Measurements from ENCODE around the gene PSMC3.

The PSMC3 gene

GRCh38 chr11:47440054-47440476, 13.8 kb upstream of the PSMC3 start:
- CTCF ChIA-PET = no interaction called here
- DNase-seq (ENCODE audit: extremely low spot score) = no peak
- POLR2A ChIA-PET = no interaction called here
- TF ChIP-seq FOXK2 (IDR thresholded peaks at IDR 0.05) = no peak
- no peak for TF ChIP-seq CTBP1 (IDR thresholded peaks at IDR 0.05; ENCODE audit: borderline replicate concordance)
- no peak for TF ChIP-seq FOXA1 (IDR thresholded peaks at IDR 0.05)
- TF ChIP-seq ZNF384 (IDR thresholded peaks at IDR 0.05) = no peak

- POLR2A ChIA-PET = interaction anchor here (0.6 kb wide), 1 partner anchor 611 kb away, joined by 3 read pairs; no protein-coding TSS in a partner anchor
- DNase-seq (ENCODE audit: extremely low spot score) = no peak
- CTCF ChIA-PET = interaction anchor here (0.7 kb wide), 1 partner anchor 64 kb away, joined by 3 read pairs; no protein-coding TSS in a partner anchor
- no peak for TF ChIP-seq SUZ12 (IDR thresholded peaks at IDR 0.05)
- TF ChIP-seq NFRKB (IDR thresholded peaks at IDR 0.05) = no peak
- no peak for TF ChIP-seq ARNT (IDR thresholded peaks at IDR 0.05)
- no peak for TF ChIP-seq FOXK2 (IDR thresholded peaks at IDR 0.05)
- no peak for TF ChIP-seq FOXA1 (IDR thresholded peaks at IDR 0.05)
- no peak for TF ChIP-seq TARDBP (IDR thresholded peaks at IDR 0.05)
- TF ChIP-seq HDGF (IDR thresholded peaks at IDR 0.05; ENCODE audit: borderline replicate concordance) = no peak
- no peak for TF ChIP-seq FOXM1 (IDR thresholded peaks at IDR 0.05; ENCODE audit: borderline replicate concordance)
- TF ChIP-seq ELF4 (IDR thresholded peaks at IDR 0.05) = no peak
- no peak for TF ChIP-seq CTBP1 (IDR thresholded peaks at IDR 0.05; ENCODE audit: borderline replicate concordance)
Observed at GRCh38 chr11:47438721-47439120, 12.5 kb upstream of the PSMC3 start.

GRCh38 chr11:47437746-47438418, 11.6 kb upstream of the PSMC3 start:
- no peak for DNase-seq (ENCODE audit: extremely low spot score)
- ChIA-PET POLR2A (no interaction called here), CTCF (interaction anchor here (0.7 kb wide), 1 partner anchor 64 kb away, joined by 3 read pairs; no protein-coding TSS in a partner anchor)
- TF ChIP-seq FOXK2 (IDR thresholded peaks at IDR 0.05) = no peak
- no peak for TF ChIP-seq BHLHE40 (IDR thresholded peaks at IDR 0.05; ENCODE audit: borderline replicate concordance)
- no peak for TF ChIP-seq SP1 (IDR thresholded peaks at IDR 0.05)
- no peak for TF ChIP-seq ARNT (IDR thresholded peaks at IDR 0.05)
- TF ChIP-seq PKNOX1 (IDR thresholded peaks at IDR 0.05) = no peak
- TF ChIP-seq TARDBP (IDR thresholded peaks at IDR 0.05) = no peak
- TF ChIP-seq ELF4 (IDR thresholded peaks at IDR 0.05) = no peak
- TF ChIP-seq CTBP1 (IDR thresholded peaks at IDR 0.05; ENCODE audit: borderline replicate concordance) = no peak
- TF ChIP-seq FOXM1 (IDR thresholded peaks at IDR 0.05; ENCODE audit: borderline replicate concordance) = no peak
- TF ChIP-seq ZNF384 (IDR thresholded peaks at IDR 0.05) = no peak

- ChIA-PET POLR2A (no interaction called here), CTCF (no interaction called here)
- no peak for DNase-seq (ENCODE audit: extremely low spot score)
- TF ChIP-seq NFRKB (IDR thresholded peaks at IDR 0.05) (no peak), ARNT (IDR thresholded peaks at IDR 0.05) (no peak), FOXK2 (IDR thresholded peaks at IDR 0.05) (no peak), LEF1 (IDR thresholded peaks at IDR 0.05; ENCODE audit: borderline replicate concordance) (no peak), SP1 (IDR thresholded peaks at IDR 0.05) (no peak), FOXA1 (IDR thresholded peaks at IDR 0.05) (no peak)
Observed at GRCh38 chr11:47437218-47437745, 11.0 kb upstream of the PSMC3 start.

- TF ChIP-seq FOXM1 (IDR thresholded peaks at IDR 0.05; ENCODE audit: borderline replicate concordance) (no peak), FOXA1 (IDR thresholded peaks at IDR 0.05) (no peak), FOXK2 (IDR thresholded peaks at IDR 0.05) (no peak), TARDBP (IDR thresholded peaks at IDR 0.05) (no peak), HDGF (IDR thresholded peaks at IDR 0.05; ENCODE audit: borderline replicate concordance) (no peak), SP1 (IDR thresholded peaks at IDR 0.05) (no peak), CTBP1 (IDR thresholded peaks at IDR 0.05; ENCODE audit: borderline replicate concordance) (no peak), NFRKB (IDR thresholded peaks at IDR 0.05) (no peak), LEF1 (IDR thresholded peaks at IDR 0.05; ENCODE audit: borderline replicate concordance) (no peak), SUZ12 (IDR thresholded peaks at IDR 0.05) (no peak), L3MBTL2 (conservative IDR thresholded peaks at IDR 0.05) (no peak), ZNF384 (IDR thresholded peaks at IDR 0.05) (no peak)
- ChIA-PET CTCF (no interaction called here), POLR2A (no interaction called here)
- DNase-seq (ENCODE audit: extremely low spot score) = no peak
Observed at GRCh38 chr11:47436726-47437125, 10.5 kb upstream of the PSMC3 start.

GRCh38 chr11:47435687-47436086, 9.4 kb upstream of the PSMC3 start:
- TF ChIP-seq FOXA1 (IDR thresholded peaks at IDR 0.05) (no peak), ELF4 (IDR thresholded peaks at IDR 0.05) (no peak), NFRKB (IDR thresholded peaks at IDR 0.05) (no peak), FOXM1 (IDR thresholded peaks at IDR 0.05; ENCODE audit: borderline replicate concordance) (no peak), SUZ12 (IDR thresholded peaks at IDR 0.05) (no peak), SP1 (IDR thresholded peaks at IDR 0.05) (no peak)
- ChIA-PET POLR2A (no interaction called here), CTCF (no interaction called here)
- no peak for DNase-seq (ENCODE audit: extremely low spot score)

GRCh38 chr11:47434011-47434786, 8.0 kb upstream of the PSMC3 start:
- no peak for DNase-seq (ENCODE audit: extremely low spot score)
- ChIA-PET POLR2A (no interaction called here), CTCF (interaction anchor here (1.0 kb wide), 1 partner anchor 22 kb away, joined by 5 read pairs; no protein-coding TSS in a partner anchor)
- TF ChIP-seq ARNT (IDR thresholded peaks at IDR 0.05) (no peak), FOXK2 (IDR thresholded peaks at IDR 0.05) (no peak), ELF4 (IDR thresholded peaks at IDR 0.05) (no peak), FOXA1 (IDR thresholded peaks at IDR 0.05) (no peak), PKNOX1 (IDR thresholded peaks at IDR 0.05) (no peak), SP1 (IDR thresholded peaks at IDR 0.05) (no peak), CTBP1 (IDR thresholded peaks at IDR 0.05; ENCODE audit: borderline replicate concordance) (no peak), L3MBTL2 (conservative IDR thresholded peaks at IDR 0.05) (no peak), ZNF384 (IDR thresholded peaks at IDR 0.05) (no peak), SUZ12 (IDR thresholded peaks at IDR 0.05) (no peak), FOXM1 (IDR thresholded peaks at IDR 0.05; ENCODE audit: borderline replicate concordance) (no peak), TARDBP (IDR thresholded peaks at IDR 0.05) (no peak)
